Ascending aorta (tissue), 2 donors: ENCODE data around the gene TMEM255B. TPM values are rescaled to one million over a fixed set of nuclear protein-coding genes. Genes with fewer than 3 reads are reported as not detected.

Source experiments
- DNase-seq, 2 donors: peaks; one replicate each; pipeline ENCODE4 v3.0.0-alpha.2; 2019; ENCODE audit warnings: low spot score in 2 of 2
- H3K27ac ChIP-seq, 2 donors: fragments of 200-600 bp; sonication (generic); one replicate each; pipeline ENCODE4 v1.5.1; 2016 to 2017; ENCODE audit warnings: mild to moderate bottlenecking in 1 of 2
- H3K27me3 ChIP-seq: fragments of 200-600 bp; sonication (generic); one replicate; pipeline ENCODE4 v1.5.1; 2017
- H3K36me3 ChIP-seq, 2 donors: fragments of 200-600 bp; sonication (generic); one replicate each; pipeline ENCODE4 v1.5.1; 2016
- H3K4me1 ChIP-seq, 2 donors: fragments of 200-600 bp; sonication (generic); one replicate each; pipeline ENCODE4 v1.5.1; 2016 to 2017; ENCODE audit warnings: mild to moderate bottlenecking in 1 of 2
- H3K4me3 ChIP-seq, 2 donors: fragments of 200-600 bp; sonication (generic); one replicate each; pipeline ENCODE4 v1.5.1; 2016 to 2017; ENCODE audit warnings: mild to moderate bottlenecking in 1 of 2
- H3K9me3 ChIP-seq, 2 donors: fragments of 200-600 bp; sonication (generic); one replicate each; pipeline ENCODE4 v1.5.1; 2016
- intact Hi-C: fragments of 100-400 bp; cut with DNase I; formaldehyde crosslinking; loops from one replicate; pipeline ENCODE4 v1.15.1; 2023
- total RNA-seq: library from RNA; depleted of rRNA; stranded (reverse); fragments of >200 nt; gene quantifications from one replicate; pipeline ENCODE4 v1.1.0, GENCODE V29; 2016
- TF ChIP-seq, protein P1 (sequence below), 3 experiments: fragments of 200-600 bp in 2 of 3; fragments of 450-650 bp in 1 of 3; sonication (generic) in 2 of 3; IDR thresholded peaks; one replicate each; pipeline ENCODE4 v1.5.1; 2016 to 2019; ENCODE audit warnings: antibody characterized with exemption in 3 of 3, mild to moderate bottlenecking in 1 of 3, moderate library complexity in 1 of 3

TMEM255B gene
- total RNA-seq, 1 donor from 2014 or later = 4.7 TPM

DNA sequence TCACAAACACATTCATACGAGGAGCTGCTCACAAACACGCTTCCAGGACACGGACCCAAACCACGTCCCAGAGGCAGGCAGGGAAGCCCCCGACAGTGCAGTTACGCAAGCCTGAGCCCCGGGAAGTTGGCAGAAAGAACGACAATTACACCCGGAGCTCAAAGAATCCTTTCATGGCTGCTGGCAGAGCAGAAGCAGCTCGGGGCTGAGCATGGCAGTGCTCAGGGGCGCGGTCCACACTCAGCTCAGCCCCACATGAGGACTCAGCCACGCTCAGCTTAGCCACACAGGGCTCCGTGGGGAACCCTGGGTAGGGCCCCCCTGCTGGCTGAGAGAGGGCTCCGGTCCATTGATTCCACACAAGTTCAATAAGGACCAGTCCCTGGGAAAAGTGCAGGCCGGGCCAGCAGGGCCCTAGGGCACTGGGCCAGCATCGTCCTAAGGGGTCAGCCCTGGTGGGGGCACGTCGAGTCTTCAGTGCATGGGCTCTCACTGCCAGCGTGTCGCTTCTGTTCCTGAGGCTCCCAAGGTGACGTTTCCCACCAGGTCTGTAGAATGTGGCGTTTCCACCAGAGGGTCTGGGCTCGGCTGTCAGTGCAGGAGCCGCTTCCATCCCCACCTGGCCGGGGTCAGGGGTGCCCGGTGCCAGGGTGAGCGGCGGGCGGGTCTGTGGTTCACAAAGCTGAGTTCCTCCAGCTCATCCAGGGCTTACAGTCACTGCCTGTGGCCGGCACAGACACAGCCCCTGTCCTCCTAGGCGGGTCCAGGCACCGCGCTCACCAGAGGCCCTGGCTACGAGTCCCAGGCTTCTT, 81.7 kb downstream of the TMEM255B start:
- intact Hi-C loops = no loop called here
- H3K4me1 ChIP-seq = peaks cover 26 to 42% of the 10 kb centered on the region in 2 donors
- H3K4me3 ChIP-seq = no peak overlapping the region
- H3K36me3 ChIP-seq = peaks cover 31 to 43% of the 10 kb centered on the region in 2 donors
- H3K9me3 ChIP-seq = no peaks in the 10 kb centered on the region
- no peaks in the 10 kb centered on the region for H3K27me3 ChIP-seq
- no peak for DNase-seq
- TF ChIP-seq, protein P1, sequence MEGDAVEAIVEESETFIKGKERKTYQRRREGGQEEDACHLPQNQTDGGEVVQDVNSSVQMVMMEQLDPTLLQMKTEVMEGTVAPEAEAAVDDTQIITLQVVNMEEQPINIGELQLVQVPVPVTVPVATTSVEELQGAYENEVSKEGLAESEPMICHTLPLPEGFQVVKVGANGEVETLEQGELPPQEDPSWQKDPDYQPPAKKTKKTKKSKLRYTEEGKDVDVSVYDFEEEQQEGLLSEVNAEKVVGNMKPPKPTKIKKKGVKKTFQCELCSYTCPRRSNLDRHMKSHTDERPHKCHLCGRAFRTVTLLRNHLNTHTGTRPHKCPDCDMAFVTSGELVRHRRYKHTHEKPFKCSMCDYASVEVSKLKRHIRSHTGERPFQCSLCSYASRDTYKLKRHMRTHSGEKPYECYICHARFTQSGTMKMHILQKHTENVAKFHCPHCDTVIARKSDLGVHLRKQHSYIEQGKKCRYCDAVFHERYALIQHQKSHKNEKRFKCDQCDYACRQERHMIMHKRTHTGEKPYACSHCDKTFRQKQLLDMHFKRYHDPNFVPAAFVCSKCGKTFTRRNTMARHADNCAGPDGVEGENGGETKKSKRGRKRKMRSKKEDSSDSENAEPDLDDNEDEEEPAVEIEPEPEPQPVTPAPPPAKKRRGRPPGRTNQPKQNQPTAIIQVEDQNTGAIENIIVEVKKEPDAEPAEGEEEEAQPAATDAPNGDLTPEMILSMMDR (IDR thresholded peaks at IDR 0.05) = no peak
- H3K27ac ChIP-seq = peak overlapping the region; percentile 58 to 79

DNA sequence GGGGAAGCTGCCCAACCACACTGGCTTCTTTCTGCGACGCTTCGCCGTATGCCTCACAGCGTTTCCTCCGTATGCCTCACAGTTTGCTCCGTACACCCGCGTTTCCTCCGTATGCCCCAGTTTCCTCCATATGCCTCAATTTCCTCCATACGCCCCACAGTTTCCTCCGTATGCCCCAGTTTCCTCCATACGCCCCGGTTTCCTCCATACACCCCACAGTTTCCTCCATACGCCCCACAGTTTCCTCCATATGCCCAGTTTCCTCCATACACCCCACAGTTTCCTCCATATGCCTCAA, 82.3 kb downstream of the TMEM255B start:
- intact Hi-C loops = no loop called here
- Histone ChIP-seq H3K27ac (peak overlapping the region in 1 of 2 donors; percentile 7), H3K9me3 (no peaks in the 10 kb centered on the region), H3K36me3 (peaks cover 37 to 48% of the 10 kb centered on the region in 2 donors), H3K4me3 (no peak overlapping the region), H3K27me3 (no peaks in the 10 kb centered on the region), H3K4me1 (peaks cover 26 to 42% of the 10 kb centered on the region in 2 donors)
- TF ChIP-seq, protein P1 (IDR thresholded peaks at IDR 0.05) = no peak
- no peak for DNase-seq

DNA sequence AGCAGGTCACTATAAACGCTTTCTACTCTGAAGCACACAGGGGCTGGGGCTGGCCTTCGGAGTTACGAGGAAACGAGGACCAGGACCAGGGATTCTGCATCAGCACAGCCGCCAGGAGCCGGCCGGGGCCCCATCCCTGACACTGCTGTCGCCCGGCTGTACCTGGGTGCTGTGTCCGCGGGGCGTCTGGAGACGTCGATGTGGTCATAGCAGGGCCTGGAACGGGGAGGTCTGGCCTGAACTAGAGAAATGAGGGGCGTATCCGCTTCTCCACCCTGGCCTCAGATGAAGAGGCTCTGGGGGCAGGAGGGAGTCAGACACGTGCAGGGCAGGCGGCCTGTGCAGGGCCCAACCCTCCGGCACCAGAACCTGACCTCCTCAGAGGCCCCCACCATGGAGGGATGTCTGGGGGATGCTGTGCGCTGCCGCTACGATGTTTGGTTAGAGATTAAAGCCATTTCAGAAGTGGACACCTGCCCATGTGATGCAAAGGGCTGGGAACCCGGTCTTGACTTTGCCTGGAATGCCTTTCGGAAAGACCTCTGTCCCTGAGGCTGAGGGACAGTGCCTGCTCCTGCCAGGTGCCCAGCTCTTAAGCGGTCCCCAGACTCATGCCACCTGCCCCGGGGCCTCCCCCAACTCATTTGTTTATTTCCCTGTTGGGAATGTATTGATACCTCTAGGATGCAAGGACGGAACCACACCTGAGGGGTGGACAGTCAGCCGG, 83.5 kb downstream of the TMEM255B start:
- Histone ChIP-seq H3K4me1 (peaks cover 23 to 34% of the 10 kb centered on the region in 2 donors), H3K4me3 (no peak overlapping the region), H3K27ac (peak overlapping the region in 1 of 2 donors; percentile 7), H3K36me3 (peaks cover 45 to 59% of the 10 kb centered on the region in 2 donors), H3K9me3 (no peaks in the 10 kb centered on the region), H3K27me3 (no peaks in the 10 kb centered on the region)
- intact Hi-C loops = no loop called here
- DNase-seq = no peak
- TF ChIP-seq, protein P1 (IDR thresholded peaks at IDR 0.05) = no peak

DNA sequence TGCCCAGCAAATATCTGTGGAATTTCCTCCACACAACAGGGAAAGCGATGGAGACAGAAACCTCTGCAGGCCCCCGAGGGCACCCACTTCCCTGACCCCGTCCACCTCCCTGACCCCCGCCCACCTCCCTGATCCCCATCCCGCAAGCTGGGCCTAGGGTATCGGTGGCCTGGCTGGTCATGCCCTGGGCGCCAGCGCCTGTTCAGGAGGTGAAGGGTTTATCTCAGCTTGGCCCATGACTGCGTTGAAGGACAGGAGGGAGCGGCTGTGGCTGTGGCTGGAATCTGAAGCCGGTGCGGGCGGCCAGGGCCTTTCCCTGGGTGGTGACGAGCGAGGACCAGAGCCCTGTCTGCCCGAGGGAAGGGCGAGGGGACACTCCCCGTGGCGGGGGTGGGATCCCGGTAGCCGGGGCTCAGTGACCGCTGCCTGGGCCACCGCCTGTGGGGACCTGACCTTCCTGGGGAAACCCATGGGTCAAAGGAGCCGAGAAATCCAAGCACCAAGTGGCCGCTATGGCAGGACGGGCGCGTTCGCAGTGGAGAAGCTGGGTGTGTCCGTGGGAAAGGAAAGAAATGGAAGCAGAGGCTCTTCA, 84.1 kb downstream of the TMEM255B start:
- Histone ChIP-seq H3K27ac (peak overlapping the region in 1 of 2 donors; percentile 7), H3K4me1 (peaks cover 20 to 27% of the 10 kb centered on the region in 2 donors), H3K27me3 (no peaks in the 10 kb centered on the region), H3K9me3 (no peaks in the 10 kb centered on the region), H3K4me3 (no peak overlapping the region), H3K36me3 (peaks cover 47 to 60% of the 10 kb centered on the region in 2 donors)
- no peak for DNase-seq
- TF ChIP-seq, protein P1 (IDR thresholded peaks at IDR 0.05) = no peak
- intact Hi-C loops = no loop called here

DNA sequence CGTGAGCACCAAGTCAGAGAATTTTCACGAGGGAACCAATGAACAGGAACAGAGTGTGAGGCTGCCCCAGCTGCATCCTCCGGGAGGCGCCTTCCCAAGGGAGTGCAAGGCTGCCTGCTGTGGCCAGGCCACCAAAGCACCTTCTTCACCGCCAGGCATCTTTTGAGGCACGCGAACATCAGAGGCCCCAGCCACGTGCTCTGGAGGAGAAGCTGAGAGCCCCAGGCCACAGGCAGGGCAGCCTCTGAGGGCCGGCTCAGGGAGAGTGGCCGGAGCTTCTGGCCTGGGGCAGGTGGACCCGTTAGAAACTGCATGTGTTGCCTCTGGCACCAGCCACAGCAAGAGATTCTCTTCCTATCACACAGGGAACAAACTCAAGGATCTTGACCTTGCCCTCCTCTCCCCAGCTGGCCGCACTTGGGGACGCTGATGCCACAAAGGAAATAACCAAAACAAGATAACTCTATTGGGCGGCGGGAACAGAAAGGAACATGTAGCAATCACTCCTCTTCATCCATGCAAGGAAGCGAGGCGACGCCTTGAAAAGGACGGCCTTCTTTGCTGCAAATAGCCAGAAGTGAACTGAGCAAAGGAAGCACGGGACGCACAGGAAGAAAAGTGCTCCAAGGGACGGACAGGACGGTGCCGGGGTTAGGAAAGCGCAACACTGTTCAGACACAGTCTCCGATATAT, 85.0 kb downstream of the TMEM255B start:
- no peak for DNase-seq
- Histone ChIP-seq H3K4me1 (peaks cover 14 to 21% of the 10 kb centered on the region in 2 donors), H3K4me3 (no peak overlapping the region), H3K27ac (peak overlapping the region in 1 of 2 donors; percentile 7), H3K36me3 (peaks cover 51 to 60% of the 10 kb centered on the region in 2 donors), H3K27me3 (no peaks in the 10 kb centered on the region), H3K9me3 (no peaks in the 10 kb centered on the region)
- TF ChIP-seq, protein P1 (IDR thresholded peaks at IDR 0.05) = no peak
- intact Hi-C loops = no loop called here
